MM.1S (cell line): ENCODE measurements around the gene HSDL2.

Experiments
- DNase-seq: peaks from one replicate; pipeline ENCODE4 v3.0.0-alpha.2; 2015
- H2AFZ ChIP-seq: fragments of 300-600 bp; sonication (generic); 2 replicates; pipeline ENCODE4 v1.6.0; 2016; ENCODE audit warnings: antibody characterized with exemption, low read length
- H3F3A ChIP-seq: fragments of 300-600 bp; sonication (generic); 2 replicates; pipeline ENCODE4 v1.6.1; 2016; ENCODE audit warnings: mild to moderate bottlenecking, antibody characterized with exemption, low read length, moderate library complexity, mixed read lengths; ENCODE audit not compliant: insufficient read depth
- H3K27ac ChIP-seq: fragments of 300-600 bp; sonication (generic); 2 replicates; pipeline ENCODE4 v1.5.1; 2016; ENCODE audit warnings: mild to moderate bottlenecking, low read length
- H3K27me3 ChIP-seq: fragments of 300-600 bp; sonication (generic); replicated peaks from 2 replicates; pipeline ENCODE4 v1.6.0; 2016; ENCODE audit warnings: low read length; ENCODE audit not compliant: insufficient read depth
- H3K36me3 ChIP-seq: fragments of 300-600 bp; sonication (generic); replicated peaks from 2 replicates; pipeline ENCODE4 v1.6.1; 2016; ENCODE audit warnings: mild to moderate bottlenecking, low read length, mixed read lengths; ENCODE audit not compliant: insufficient read depth
- H3K4me1 ChIP-seq: fragments of 300-600 bp; sonication (generic); 2 replicates; pipeline ENCODE4 v1.6.1; 2016; ENCODE audit warnings: low read length, mixed read lengths
- H3K4me2 ChIP-seq: fragments of 300-600 bp; sonication (generic); 2 replicates; pipeline ENCODE4 v1.6.0; 2016; ENCODE audit warnings: low read depth, low read length
- H3K4me3 ChIP-seq: fragments of 300-600 bp; sonication (generic); 2 replicates; pipeline ENCODE4 v1.5.1; 2016; ENCODE audit warnings: low read length, mixed read lengths
- H3K79me2 ChIP-seq: fragments of 300-600 bp; sonication (generic); 2 replicates; pipeline ENCODE4 v1.6.1; 2016; ENCODE audit warnings: mixed run types, low read length, mixed read lengths
- H3K9ac ChIP-seq: fragments of 300-600 bp; sonication (generic); 2 replicates; pipeline ENCODE4 v1.6.1; 2016; ENCODE audit warnings: low read length, mixed read lengths
- H3K9me2 ChIP-seq: fragments of 300-600 bp; sonication (generic); replicated peaks from 2 replicates; pipeline ENCODE4 v1.6.1; 2016; ENCODE audit warnings: mild to moderate bottlenecking, low read length, mixed read lengths; ENCODE audit not compliant: insufficient read depth
- H3K9me3 ChIP-seq: fragments of 300-600 bp; sonication (generic); replicated peaks from 2 replicates; pipeline ENCODE4 v1.6.1; 2016; ENCODE audit warnings: mild to moderate bottlenecking, low read length, mixed read lengths; ENCODE audit not compliant: insufficient read depth
- H4K20me1 ChIP-seq: fragments of 300-600 bp; sonication (generic); 2 replicates; pipeline ENCODE4 v1.6.1; 2016; ENCODE audit warnings: mild to moderate bottlenecking, low read length, moderate library complexity, mixed read lengths; ENCODE audit not compliant: insufficient read depth
- EZH2 ChIP-seq: fragments of 300-600 bp; sonication (generic); optimal IDR thresholded peaks from 2 replicates; pipeline ENCODE3; 2017; ENCODE audit warnings: low read depth, mild to moderate bottlenecking, antibody characterized with exemption, low read length, mixed read lengths
- EZH2phosphoT487 ChIP-seq: fragments of 300-600 bp; sonication (generic); IDR thresholded peaks from 2 replicates; pipeline ENCODE4 v1.6.1; 2018; ENCODE audit warnings: antibody characterized with exemption, low read length
- TF ChIP-seq, protein P1 (sequence below): fragments of 300-600 bp; sonication (generic); IDR thresholded peaks from 2 replicates; pipeline ENCODE4 v1.5.1; 2016; ENCODE audit warnings: antibody characterized with exemption, low read length, mixed read lengths

HSDL2 gene

DNA sequence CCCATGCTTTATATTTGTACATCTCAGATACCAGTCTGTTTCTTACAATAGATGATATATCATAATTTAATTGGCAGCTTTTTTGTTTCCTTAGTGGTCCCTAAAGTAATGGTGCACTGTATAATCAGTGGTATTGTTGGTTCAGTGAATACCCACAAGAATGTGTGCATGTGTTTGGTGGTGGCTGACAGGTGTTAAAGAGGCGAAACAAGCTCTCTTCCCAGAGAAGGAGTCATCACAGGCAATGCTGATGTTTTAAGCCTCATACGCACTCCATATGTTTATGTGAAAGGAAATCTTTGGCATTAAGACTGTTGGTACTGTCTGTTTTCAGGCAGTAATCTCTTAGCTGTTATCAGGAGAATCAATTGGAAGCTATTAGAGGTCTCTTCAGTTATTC, 57.5 kb downstream of the HSDL2 start:
- H3K4me1 ChIP-seq: no peaks in the 10 kb centered on the region
- no peak overlapping the region for H3K9ac ChIP-seq
- no peaks in the 10 kb centered on the region for H3K9me2 ChIP-seq
- H3K27me3 ChIP-seq: no peaks in the 10 kb centered on the region
- no peaks in the 10 kb centered on the region for H3K36me3 ChIP-seq
- no peak overlapping the region for H3K4me2 ChIP-seq
- no peak for DNase-seq
- no peaks in the 10 kb centered on the region for H3K9me3 ChIP-seq
- H4K20me1 ChIP-seq: no peaks in the 10 kb centered on the region
- H3K27ac ChIP-seq: no peak overlapping the region
- H2AFZ ChIP-seq: no peak overlapping the region
- no peak overlapping the region for H3K4me3 ChIP-seq
- no peaks in the 10 kb centered on the region for H3K79me2 ChIP-seq
- TF ChIP-seq EZH2 (no peak), EZH2phosphoT487 (no peak)
- TF ChIP-seq, protein P1, sequence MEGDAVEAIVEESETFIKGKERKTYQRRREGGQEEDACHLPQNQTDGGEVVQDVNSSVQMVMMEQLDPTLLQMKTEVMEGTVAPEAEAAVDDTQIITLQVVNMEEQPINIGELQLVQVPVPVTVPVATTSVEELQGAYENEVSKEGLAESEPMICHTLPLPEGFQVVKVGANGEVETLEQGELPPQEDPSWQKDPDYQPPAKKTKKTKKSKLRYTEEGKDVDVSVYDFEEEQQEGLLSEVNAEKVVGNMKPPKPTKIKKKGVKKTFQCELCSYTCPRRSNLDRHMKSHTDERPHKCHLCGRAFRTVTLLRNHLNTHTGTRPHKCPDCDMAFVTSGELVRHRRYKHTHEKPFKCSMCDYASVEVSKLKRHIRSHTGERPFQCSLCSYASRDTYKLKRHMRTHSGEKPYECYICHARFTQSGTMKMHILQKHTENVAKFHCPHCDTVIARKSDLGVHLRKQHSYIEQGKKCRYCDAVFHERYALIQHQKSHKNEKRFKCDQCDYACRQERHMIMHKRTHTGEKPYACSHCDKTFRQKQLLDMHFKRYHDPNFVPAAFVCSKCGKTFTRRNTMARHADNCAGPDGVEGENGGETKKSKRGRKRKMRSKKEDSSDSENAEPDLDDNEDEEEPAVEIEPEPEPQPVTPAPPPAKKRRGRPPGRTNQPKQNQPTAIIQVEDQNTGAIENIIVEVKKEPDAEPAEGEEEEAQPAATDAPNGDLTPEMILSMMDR: no peak
- no peaks in the 10 kb centered on the region for H3F3A ChIP-seq

DNA sequence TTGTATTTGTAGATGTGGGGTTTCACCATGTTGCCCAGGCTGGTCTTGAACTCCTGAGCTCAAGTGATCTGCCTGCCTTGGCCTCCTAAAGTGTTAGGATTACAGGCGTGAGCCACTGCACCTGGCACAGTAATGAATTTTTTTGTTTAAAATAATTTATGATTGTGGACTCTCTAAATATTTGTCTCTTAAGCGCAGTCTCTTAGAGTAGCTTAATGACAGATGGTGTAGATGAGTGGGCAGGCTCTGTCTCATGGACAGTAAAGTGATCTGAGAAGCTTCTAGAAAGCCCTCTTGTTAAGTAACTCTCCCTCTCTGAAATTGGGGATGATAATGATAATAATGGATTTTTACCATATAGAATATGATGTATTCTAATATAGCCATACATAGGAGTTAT, 59.3 kb downstream of the HSDL2 start:
- Histone ChIP-seq H3K4me1 (no peaks in the 10 kb centered on the region), H3K4me2 (no peak overlapping the region)
- TF ChIP-seq EZH2: no peak
- no peak for TF ChIP-seq EZH2phosphoT487
- TF ChIP-seq, protein P1: no peak

DNA sequence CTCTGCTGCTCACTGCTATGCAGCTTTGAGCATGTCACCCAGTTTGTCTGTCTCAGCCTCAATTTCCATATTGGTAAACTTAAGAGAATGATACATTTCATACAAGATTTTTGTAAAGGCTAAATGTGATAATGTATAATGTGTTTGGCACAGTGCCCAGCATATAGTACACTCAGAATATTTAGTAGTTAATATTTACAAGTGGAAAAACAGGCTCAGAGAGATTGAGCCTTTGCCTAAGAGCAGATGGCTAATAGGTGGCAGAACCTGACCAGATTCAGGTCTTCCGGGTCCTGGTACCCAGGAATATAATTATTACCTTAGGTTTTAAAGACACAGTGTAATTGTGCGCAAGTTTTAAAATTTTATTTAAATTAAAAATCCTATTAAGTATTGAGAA, 59.9 kb downstream of the HSDL2 start:
- no peaks in the 10 kb centered on the region for H3K36me3 ChIP-seq
- H3K27me3 ChIP-seq: no peaks in the 10 kb centered on the region
- no peaks in the 10 kb centered on the region for H4K20me1 ChIP-seq
- TF ChIP-seq, protein P1: no peak
- TF ChIP-seq EZH2: no peak
- TF ChIP-seq EZH2phosphoT487: no peak
- H3K79me2 ChIP-seq: no peaks in the 10 kb centered on the region
- no peak overlapping the region for H3K27ac ChIP-seq
- no peak overlapping the region for H2AFZ ChIP-seq
- no peaks in the 10 kb centered on the region for H3K9me3 ChIP-seq
- no peaks in the 10 kb centered on the region for H3F3A ChIP-seq
- no peak overlapping the region for H3K9ac ChIP-seq
- no peaks in the 10 kb centered on the region for H3K9me2 ChIP-seq
- no peak overlapping the region for H3K4me3 ChIP-seq
- H3K4me2 ChIP-seq: no peak overlapping the region
- H3K4me1 ChIP-seq: no peaks in the 10 kb centered on the region
- DNase-seq: no peak

More for the DNA sequence above, 59.3 kb downstream of the HSDL2 start:
- H2AFZ ChIP-seq: no peak overlapping the region
- no peaks in the 10 kb centered on the region for H3K79me2 ChIP-seq
- H3K9me2 ChIP-seq: no peaks in the 10 kb centered on the region
- H3K4me3 ChIP-seq: no peak overlapping the region
- H3K27ac ChIP-seq: no peak overlapping the region
- no peak for DNase-seq
- H3K36me3 ChIP-seq: no peaks in the 10 kb centered on the region
- H3K27me3 ChIP-seq: no peaks in the 10 kb centered on the region
- no peaks in the 10 kb centered on the region for H3K9me3 ChIP-seq
- no peaks in the 10 kb centered on the region for H4K20me1 ChIP-seq
- H3F3A ChIP-seq: no peaks in the 10 kb centered on the region
- H3K9ac ChIP-seq: no peak overlapping the region
